GM20000 (cell line): Measurements from ENCODE around the gene ITPA.

ENCODE experiments used
- DNase-seq: peaks from one replicate; pipeline ENCODE4 v3.0.0; 2012; ENCODE audit warnings: low spot score
- CTCF ChIP-seq: IDR thresholded peaks from 2 replicates; pipeline ENCODE4 v1.5.1; 2012; ENCODE audit warnings: mild to moderate bottlenecking, control low read depth; ENCODE audit errors: extremely low read depth, missing control alignments

ITPA gene

GRCh38 chr20:3262566-3262965 is 53.3 kb downstream of the ITPA start:
- DNase-seq: no peak
- TF ChIP-seq CTCF: no peak

DNA sequence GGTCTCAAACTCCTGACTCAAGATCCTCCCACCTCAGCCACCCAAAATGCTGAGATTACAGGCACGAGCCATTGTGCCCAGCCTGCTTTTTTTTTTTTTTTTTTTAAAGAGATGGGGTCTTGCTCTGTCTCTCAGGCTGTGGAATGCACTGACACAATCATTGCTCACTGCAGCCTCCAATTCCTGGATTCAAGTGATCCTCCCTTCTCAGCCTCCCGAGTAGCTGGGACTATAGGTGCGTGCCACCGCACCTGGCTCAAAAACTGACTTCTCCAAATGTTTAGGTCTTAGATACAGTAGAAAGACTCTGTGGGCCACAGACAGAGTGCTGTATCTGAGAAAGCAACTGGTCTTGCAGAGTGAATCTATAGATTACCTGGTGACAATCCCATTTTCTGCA is 60.8 kb downstream of the ITPA start:
- no peak for DNase-seq

GRCh38 chr20:3273371-3273770 is 64.1 kb downstream of the ITPA start:
- no peak for TF ChIP-seq CTCF
- no peak for DNase-seq

More for the DNA sequence above, 60.8 kb downstream of the ITPA start:
- no peak for TF ChIP-seq CTCF
